Kidney (tissue), 14 donors: ENCODE results near the gene KHDRBS2. TPM values are rescaled to one million over a fixed set of nuclear protein-coding genes. Genes with fewer than 3 reads are reported as not detected.

Experiments used
- DNase-seq, 5 donors: peaks; one replicate each; pipeline ENCODE4 v3.0.0-alpha.2; 2013 to 2020
- FAIRE-seq: peaks from 2 replicates; lab custom pipeline; 2012; peaks lifted over from hg19 to GRCh38; lab: Jason Lieb, UNC
- H3K27ac ChIP-seq, 2 donors: one replicate each; pipeline ENCODE4 v1.7.0; 2013; ENCODE audit warnings: low read depth in 2 of 2, low read length in 2 of 2, inconsistent platforms in 1 of 2
- H3K27me3 ChIP-seq: one replicate; pipeline ENCODE4 v1.7.1; 2013; ENCODE audit warnings: low read length, inconsistent platforms; ENCODE audit not compliant: control insufficient read depth, insufficient read depth
- H3K36me3 ChIP-seq, 3 donors: one replicate each; pipeline versions ENCODE4 v1.7.0 to v1.7.1; 2013; ENCODE audit warnings: low read length in 3 of 3, control low read depth in 1 of 3, inconsistent platforms in 1 of 3; ENCODE audit not compliant: insufficient read depth in 3 of 3, control insufficient read depth in 2 of 3
- H3K4me1 ChIP-seq, 3 donors: one replicate each; pipeline versions ENCODE4 v1.7.0 to v1.7.1; 2013; ENCODE audit warnings: low read length in 3 of 3, inconsistent platforms in 1 of 3, low read depth in 1 of 3; ENCODE audit not compliant: control insufficient read depth in 2 of 3, insufficient read depth in 2 of 3
- H3K4me3 ChIP-seq, 3 donors: one replicate each; pipeline versions ENCODE4 v1.7.0 to v1.8.1; 2013; ENCODE audit warnings: low read length in 3 of 3, control low read depth in 1 of 3, inconsistent platforms in 1 of 3
- H3K9ac ChIP-seq, 3 donors: one replicate each; pipeline versions ENCODE4 v1.7.0 to v1.7.1; 2013; ENCODE audit warnings: low read length in 3 of 3, control low read depth in 1 of 3, inconsistent platforms in 1 of 3
- H3K9me3 ChIP-seq, 3 donors: one replicate each; pipeline versions ENCODE4 v1.7.0 to v1.7.1; 2013; ENCODE audit warnings: low read length in 3 of 3, control low read depth in 1 of 3, inconsistent platforms in 1 of 3; ENCODE audit not compliant: control insufficient read depth in 2 of 3, insufficient read depth in 1 of 3
- intact Hi-C: fragments of 100-400 bp; cut with DNase I; formaldehyde crosslinking; loops from one replicate; pipeline ENCODE4 v1.11.1; 2022
- polyA plus RNA-seq: library from polyadenylated mRNA; stranded (reverse); fragments of 350-450 nt; fragmentation: Illumina TruSeq; extraction: RNeasy Lipid Tissue Mini Kit (QIAGEN cat#74804); gene quantifications from one replicate; pipeline ENCODE4 v1.2.3, GENCODE V29; 2014; ENCODE audit warnings: low read depth, low replicate concordance; ENCODE audit not compliant: insufficient read depth
- total RNA-seq: library from RNA; stranded (reverse); fragmentation: NEBNext Ultra II Directional; extraction: Animal tissue kit (Norgen Biotek cat#: 25700); gene quantifications from one replicate; pipeline ENCODE4 v1.2.1, GENCODE V29; 2021
- TF ChIP-seq, protein P1 (sequence below): IDR thresholded peaks from 3 replicates; pipeline ENCODE4 v1.5.1; 2012; ENCODE audit warnings: mild to moderate bottlenecking, moderate library complexity, borderline replicate concordance; ENCODE audit not compliant: insufficient read depth; ENCODE audit errors: extremely low read depth
- donor health status: control.
- donor health status: control.
- donor health status: control.
- donor health status: control.
- donor health status: control.
- donor health status: DM: yes; HTN: yes; CAD: no.
- donor health status: Normal renal cell carcinoma (clear cell type).

KHDRBS2 gene
- total and polyA plus RNA-seq, 2 donors from 2014 or later = 0.76 TPM; not detected in 1

DNA sequence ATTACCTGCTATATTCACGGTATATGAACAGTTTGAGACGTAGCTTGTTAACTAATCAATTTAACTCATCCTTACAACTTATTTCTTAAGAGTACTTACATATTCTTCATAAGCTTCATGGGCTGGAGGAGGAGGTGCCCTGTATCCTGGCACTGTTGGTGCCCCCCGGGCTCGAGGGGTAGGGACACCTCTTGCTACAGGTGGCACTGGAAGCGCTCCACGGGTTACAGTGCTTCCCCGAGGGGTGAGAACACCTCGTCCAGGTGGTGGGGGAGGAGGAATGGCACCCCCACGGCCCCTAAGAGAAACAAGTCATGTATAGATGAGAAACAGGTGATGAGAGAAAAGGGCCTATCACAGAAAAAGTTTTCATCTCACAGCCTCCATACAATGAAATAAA lies 391.5 kb downstream of the KHDRBS2 start:
- intact Hi-C loops = no loop called here
- no peaks in the 10 kb centered on the region for H3K9me3 ChIP-seq
- FAIRE-seq = no peak

DNA sequence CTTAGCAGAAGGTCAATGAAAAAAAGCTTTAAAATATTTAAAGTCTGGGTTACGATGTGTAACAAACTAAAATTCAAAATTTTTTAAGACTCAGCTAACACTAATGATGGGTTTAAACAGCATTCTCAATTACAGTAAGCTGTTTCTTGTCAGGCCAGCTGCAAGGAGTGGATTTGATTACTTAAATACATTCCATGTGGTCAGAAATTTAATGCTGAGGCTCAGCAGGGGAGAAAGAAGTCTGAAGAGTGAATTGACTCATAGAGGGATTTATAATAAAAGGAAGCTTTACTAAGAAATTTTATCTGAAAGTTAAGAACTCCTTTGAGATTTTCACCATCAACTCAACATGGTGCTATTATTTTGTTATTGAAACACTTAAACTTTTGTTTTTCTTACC lies 398.6 kb downstream of the KHDRBS2 start:
- DNase-seq = peak in 2 of 5 donors; percentile 13 to 29
- TF ChIP-seq, protein P1, sequence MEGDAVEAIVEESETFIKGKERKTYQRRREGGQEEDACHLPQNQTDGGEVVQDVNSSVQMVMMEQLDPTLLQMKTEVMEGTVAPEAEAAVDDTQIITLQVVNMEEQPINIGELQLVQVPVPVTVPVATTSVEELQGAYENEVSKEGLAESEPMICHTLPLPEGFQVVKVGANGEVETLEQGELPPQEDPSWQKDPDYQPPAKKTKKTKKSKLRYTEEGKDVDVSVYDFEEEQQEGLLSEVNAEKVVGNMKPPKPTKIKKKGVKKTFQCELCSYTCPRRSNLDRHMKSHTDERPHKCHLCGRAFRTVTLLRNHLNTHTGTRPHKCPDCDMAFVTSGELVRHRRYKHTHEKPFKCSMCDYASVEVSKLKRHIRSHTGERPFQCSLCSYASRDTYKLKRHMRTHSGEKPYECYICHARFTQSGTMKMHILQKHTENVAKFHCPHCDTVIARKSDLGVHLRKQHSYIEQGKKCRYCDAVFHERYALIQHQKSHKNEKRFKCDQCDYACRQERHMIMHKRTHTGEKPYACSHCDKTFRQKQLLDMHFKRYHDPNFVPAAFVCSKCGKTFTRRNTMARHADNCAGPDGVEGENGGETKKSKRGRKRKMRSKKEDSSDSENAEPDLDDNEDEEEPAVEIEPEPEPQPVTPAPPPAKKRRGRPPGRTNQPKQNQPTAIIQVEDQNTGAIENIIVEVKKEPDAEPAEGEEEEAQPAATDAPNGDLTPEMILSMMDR = no peak
- H3K27me3 ChIP-seq = no peaks in the 10 kb centered on the region
- no peaks in the 10 kb centered on the region for H3K4me1 ChIP-seq
- intact Hi-C loops = no loop called here
- H3K9me3 ChIP-seq = no peaks in the 10 kb centered on the region
- no peak for FAIRE-seq
- no peak overlapping the region for H3K27ac ChIP-seq
- no peak overlapping the region for H3K4me3 ChIP-seq
- H3K36me3 ChIP-seq = no peaks in the 10 kb centered on the region
- no peak overlapping the region for H3K9ac ChIP-seq

More for the DNA sequence above, 391.5 kb downstream of the KHDRBS2 start:
- no peaks in the 10 kb centered on the region for H3K36me3 ChIP-seq
- no peak overlapping the region for H3K27ac ChIP-seq
- H3K27me3 ChIP-seq = no peaks in the 10 kb centered on the region
- TF ChIP-seq, protein P1 = no peak
- no peaks in the 10 kb centered on the region for H3K4me1 ChIP-seq
- peak in 1 of 5 donors; percentile 55 for DNase-seq
- no peak overlapping the region for H3K4me3 ChIP-seq
- H3K9ac ChIP-seq = no peak overlapping the region

DNA sequence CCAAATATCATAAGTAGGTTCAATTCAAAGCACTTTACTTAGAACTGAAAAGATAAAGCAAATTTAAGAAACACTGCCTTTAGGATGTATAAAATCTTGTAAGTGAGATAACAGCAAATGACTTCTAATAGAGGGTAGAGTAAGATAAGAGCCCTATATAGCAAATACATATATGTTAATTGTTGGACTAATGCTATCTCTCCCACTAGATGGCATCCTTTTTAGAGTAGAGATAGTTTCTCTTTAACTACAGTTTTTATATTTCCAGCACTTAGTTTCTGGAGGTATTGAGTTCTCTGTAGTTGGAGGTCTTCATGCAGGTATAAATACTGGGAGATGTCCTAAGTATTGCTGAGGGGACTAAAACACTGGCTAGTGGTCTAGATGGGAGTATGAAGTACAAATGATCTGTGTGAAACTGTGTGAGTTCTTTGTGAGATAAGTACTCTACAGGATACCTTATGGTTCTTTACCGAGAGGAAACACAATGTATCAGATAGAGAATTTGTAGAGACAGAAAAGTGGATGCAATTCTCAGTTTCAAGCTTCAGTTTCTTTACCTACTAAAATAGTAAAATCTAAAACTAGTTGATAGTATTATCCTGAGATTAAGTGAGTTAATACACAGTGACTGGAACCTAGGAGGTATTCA lies 399.3 kb downstream of the KHDRBS2 start:
- TF ChIP-seq, protein P1 = no peak
- Histone ChIP-seq H3K9ac (no peak overlapping the region), H3K36me3 (no peaks in the 10 kb centered on the region), H3K27me3 (no peaks in the 10 kb centered on the region), H3K4me1 (no peaks in the 10 kb centered on the region), H3K9me3 (no peaks in the 10 kb centered on the region), H3K4me3 (no peak overlapping the region), H3K27ac (no peak overlapping the region)
- FAIRE-seq (no peak), DNase-seq (peak in 2 of 5 donors; percentile 8 to 9)
- intact Hi-C loops = no loop called here
